ENCODE results near the gene SOS2.

SOS2 gene

DNA sequence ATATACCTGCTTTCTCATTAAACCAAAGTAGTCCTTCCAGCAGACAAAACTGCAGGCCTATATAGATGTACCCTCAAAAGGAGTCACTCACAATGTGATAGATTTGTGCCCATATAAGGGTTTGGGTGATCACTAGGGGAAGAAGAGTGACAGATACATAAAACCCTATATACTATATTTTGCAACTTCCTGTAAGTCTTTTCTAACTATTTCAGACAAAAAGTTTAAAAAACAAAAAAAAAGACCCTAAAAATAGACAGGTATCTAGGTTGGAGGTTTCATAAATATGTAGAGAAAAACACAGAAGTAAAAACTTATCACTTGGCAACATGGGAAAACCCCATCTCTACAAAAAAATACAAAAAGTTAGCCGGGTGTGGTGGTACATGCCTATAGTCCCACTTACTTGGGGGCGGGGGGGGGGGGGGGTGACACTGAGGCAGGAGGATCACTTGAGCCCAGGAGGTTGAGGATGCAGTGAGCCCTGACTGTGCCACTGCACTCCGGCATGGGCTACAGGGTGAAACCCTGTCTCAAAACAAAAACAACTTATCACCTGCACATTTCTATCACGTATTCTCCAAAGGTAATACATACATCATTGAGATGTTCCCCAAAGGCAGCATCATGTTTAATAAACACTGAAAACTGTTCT, 117.9 kb downstream of the SOS2 start:
- no peak for DNase-seq

DNA sequence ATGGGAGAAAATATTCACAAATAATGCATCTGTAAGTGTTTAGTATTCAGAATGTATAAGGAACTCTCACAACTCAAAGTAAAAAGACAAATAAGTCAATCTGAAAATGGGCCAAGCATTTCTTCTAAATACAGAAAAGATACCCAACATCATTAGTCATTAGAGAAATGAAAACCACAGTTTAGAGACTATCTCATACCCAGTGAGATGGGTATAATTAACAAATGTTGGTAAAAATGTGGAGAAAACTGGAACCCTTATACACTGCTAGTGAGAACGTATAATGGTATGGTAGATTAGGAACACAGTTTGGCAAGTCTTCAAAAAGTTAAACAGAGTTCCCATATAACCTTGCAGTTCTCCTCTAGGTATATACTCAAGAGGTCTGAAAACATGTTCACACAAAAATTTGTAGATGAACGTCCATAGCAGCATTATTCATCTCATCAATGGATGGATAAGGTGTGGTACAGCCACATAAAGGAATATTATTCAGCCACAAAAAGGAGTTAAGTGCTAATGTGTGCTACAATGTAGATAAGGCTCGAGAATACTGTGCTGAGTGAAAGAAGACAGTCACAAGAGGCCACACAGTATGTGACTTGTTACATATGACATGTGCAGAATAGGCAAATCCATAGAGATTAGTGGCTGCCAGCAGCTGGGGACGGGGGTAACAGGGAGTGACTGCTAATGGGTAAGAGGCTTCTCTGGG, 120.9 kb downstream of the SOS2 start:
- DNase-seq, result no peak

DNA sequence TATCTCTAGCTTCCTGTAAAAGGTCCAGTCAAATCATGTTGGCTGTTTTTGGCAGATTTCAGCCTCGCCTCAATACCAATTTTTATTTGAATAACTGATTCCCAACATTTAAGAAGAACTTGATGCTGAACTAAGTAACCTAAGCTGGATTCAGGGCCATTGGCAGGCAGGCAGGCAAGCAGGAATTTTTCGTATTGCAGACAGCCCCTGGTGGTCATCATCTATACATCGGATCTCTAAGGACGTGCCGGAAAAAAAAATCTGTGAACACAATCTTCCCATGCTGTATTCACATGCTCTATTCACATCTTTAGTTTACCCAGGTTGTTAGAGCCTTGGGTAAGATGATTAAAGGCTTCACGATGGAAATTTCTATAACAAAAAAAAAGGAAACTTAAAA, 122.0 kb downstream of the SOS2 start:
- DNase-seq, result no peak

DNA sequence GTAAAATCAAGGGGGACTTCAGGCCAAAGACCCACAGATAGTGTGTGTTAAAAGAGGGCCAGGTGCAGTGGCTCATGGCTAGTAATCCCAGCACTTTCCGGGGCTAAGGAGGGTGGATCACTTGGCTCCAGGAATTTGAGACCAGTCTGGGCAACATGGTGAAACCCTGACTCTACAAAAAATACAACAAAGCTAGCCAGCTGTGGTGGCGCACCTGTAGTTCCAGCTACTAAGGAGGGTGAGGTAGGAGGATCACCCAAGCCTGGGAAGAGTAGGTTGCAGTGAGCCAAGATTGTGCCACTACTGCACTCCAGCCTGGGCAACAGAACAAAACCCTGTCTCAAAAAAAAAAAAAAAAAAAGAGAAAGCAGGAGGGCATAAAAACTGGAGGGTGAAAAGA, 123.5 kb downstream of the SOS2 start:
- DNase-seq, result no peak

DNA sequence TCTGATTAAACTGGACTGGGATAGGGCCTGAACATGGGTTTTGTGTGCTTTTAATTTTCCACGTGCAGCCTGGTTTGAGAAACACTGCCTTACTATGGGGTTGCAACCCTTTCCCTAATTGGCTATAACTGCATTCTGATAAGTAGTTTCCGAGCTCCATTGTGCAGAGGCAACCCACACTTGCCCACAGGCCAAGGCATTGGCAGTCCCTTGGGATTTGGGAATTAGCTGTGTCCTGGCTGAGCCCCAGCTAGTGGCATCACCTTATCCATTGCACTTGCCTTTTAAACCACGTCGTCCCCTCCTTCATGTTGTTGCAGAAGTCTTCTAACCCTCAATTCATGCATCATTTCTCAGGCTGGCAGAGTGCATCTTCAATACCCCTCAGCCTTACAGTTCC, 125.2 kb downstream of the SOS2 start:
- DNase-seq, result no peak

DNA sequence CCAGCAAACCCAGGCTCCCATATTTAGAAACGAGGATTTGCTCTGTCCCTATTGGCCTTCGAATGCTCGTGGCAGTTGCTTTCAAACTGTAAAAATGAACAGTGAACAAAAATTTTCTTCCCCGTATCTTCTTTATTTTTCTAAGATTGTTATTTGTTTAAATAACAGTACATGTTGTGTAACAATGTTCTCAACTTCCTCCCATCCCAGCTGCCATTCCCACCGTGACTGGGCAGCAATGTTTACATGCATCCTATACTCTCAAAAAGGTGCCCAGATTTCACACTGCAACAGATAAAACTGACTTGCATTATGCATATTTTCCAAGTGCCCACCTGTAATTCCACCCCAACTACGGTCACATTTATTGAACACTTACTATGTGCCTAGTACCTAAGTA, 127.8 kb downstream of the SOS2 start:
- no peak for DNase-seq

DNA sequence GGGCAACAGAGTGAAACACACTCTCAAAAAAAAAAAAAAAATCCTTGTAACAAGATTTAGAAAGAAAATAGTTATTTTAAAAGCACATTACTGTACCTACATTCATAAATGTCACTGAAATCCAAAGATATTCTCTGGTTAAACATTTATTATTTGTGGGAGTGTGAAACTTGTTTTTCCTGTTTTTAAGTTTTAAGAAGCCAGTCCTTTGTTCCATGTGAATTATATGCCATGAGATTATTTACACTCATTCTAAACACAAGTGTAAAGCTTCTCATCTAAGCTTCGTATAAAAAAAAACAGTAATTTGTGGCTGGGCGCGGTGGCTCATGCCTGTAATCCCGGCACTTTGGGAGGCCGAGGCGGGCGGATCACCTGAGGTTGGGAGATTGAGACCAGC, 130.0 kb downstream of the SOS2 start:
- no peak for DNase-seq

DNA sequence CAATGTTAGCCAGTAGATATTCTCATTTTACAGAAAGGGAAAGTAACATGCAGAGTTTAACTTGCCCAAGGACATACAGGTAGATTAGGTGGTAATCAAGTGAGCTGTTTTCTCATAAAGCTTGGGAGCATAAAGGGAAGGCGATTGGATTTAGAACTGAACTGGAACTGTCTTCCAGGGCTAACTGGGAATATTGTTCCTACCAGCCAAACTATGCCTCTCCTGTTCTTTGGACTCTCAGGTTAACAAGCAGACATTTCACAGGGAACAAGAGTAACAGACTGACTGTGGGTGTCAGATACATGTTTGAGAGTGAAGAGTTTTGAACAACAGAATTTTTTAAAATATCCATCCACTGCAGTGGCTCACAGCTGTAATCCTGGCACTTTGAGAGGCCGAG, 130.6 kb downstream of the SOS2 start:
- DNase-seq, result no peak

DNA sequence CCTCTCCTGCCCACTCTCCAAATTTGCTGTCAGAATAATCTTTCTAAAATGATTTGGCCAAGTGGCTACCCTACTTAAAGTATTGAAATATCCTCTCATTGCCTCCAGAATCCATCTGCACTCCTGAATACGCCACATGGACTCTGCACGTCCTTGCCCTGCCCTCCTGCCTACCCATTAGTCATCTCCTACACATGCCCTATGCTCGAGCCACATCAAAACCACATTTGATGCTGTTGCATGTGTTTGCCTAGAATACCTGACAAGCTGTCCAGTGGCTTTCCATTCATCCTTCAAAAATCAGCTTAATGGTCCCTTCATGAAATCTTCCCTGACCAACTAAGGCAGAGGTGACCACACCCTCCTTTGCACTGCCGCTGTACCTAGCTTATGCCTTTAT, 132.0 kb downstream of the SOS2 start:
- no peak for DNase-seq

DNA sequence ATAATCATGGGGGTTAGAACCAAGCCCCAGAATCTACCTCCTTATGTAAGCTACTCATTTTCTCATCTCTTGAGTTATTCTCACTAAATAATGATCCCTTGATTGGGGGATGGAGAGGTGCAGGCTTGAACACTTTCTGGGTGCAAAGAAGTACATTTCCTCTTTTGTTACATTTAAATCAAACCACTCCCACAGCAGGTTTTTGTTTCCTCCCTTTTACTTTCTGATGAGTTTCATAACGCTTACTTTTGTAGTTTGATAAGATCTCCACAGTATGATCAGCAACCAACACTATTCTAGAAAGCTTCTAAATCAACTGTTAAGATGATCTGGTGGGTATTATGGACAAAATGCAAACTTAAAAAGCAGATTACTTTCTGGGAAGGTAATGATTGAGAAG, 135.5 kb downstream of the SOS2 start:
- DNase-seq, result no peak

DNA sequence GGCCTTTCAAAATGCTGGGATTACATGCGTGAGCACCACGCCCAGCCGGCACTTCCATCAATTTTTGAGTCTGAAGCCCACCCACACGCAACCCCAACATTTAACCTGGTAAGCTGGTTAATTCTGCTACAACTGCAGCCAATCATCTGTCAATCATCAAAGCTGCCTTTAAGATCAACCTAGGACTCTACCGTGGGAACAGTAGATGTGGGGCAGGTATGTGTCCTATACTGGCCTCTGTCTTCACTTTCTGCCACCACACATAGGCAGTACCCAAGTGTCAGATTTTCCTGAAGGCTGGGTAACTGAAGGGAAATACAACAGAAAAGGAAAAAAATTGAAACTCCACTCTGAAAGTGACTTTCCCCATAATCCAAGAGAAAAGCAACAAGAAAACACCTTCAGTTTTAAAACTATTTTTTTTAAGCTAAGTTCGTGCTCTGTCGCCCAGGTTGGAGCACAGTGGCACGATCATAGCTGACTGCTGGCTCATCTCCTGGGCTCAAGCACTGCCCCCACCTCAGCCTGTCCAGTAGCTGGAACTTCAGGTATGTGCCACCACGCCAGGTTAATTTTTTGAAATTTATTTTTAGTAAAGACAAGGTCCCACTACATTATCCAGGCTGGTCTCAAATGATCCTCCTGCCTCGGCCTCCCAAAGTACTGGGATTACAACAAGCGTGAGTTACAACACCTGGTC, 137.2 kb downstream of the SOS2 start:
- DNase-seq, result no peak

DNA sequence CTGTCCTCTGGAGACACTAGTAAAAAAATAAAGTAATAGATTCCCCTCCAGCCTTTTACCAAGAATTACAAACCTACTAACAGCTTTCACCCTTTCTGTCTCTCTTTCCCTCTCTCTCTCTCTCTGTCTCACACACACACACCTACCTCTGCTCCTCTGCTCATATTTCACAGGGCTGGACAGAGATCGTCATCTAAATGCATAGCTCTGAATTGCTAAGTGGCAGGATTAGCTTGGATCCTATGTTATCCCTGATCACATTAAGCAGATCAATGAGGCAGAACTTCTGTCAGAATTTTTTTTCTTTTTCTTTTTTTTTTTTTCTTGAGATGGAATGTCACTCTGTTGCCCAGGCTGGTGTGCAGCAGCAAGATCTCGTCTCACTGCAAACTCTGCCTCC, 137.9 kb downstream of the SOS2 start:
- no peak for DNase-seq

DNA sequence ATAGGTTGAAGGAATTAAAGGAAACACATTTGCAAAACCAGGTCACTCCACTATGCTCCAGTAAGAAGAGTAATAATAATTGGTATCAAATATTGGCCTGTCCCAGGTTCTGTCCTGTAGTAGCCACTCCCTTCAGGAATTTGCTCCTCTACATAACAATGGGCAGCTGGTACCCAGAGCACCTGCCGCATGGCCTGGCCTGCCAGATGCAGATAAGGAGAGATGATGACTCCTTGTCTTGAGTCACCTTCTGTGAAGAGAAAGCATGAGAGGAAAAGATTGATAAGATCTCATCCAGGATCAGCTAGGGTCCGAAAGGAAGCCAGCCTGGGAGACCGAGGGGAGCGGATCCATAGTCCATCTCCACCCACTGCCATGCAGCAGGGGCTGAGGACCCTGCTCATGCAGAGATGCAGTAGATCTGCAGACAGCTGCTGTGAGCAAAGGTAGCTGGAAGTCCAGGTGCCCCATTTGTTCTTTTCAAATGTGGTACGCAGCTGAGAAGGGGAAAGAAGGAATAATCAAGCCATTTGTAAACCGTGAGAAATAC, 139.3 kb downstream of the SOS2 start:
- no peak for DNase-seq

DNA sequence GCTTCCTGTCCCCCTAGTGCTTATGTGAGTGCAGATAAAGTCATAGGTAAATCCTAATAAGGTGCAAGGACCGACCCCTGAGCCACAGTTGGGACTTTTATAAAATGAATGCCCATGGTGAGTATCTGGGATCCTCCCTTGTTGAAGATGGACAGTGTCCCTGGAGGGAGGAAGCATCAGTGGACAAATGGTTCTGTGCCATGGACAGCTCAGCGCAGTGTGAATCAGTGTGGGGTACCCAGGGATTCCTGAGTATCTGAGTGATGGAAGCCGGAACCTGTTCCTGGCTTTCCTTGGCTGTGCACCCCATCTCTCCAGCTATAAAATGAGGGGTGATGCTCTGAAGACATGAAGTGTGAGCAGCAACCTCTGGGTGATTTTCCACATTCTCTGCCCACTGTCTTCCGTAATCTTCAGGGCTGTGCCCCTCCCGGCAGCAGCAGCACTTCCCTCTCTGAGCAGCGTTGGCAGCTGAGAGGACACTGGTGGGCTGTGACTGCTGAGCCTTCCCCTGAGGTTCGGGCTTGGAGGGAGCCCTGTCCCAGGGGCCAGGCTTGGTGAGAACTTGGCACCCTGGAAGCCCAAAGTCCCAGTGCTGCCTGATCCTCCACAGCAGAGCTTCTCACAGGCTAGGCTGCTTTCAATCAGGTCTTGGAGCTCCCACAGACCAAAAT, 140.0 kb downstream of the SOS2 start:
- no peak for DNase-seq

DNA sequence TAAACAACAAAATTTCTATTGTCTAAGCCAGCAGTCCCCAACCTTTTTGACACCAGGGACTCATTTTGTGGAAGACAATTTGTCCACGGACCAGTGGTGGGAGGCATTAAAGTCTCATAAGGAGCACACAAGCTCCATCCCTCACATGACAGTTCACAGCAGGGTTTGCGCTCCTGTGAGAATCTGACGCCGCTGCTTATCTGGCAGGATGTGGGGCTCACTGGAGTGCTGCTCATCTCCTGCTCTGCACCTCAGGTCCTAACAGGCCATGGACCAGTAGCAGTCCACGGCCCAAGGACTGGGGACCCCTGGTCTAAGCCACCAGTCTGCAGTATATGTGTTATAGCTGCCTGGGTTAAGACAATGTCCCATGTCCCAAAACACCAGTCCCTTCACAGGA, 142.2 kb downstream of the SOS2 start:
- peak in 1 of 4 experiments; percentile 12 for DNase-seq

DNA sequence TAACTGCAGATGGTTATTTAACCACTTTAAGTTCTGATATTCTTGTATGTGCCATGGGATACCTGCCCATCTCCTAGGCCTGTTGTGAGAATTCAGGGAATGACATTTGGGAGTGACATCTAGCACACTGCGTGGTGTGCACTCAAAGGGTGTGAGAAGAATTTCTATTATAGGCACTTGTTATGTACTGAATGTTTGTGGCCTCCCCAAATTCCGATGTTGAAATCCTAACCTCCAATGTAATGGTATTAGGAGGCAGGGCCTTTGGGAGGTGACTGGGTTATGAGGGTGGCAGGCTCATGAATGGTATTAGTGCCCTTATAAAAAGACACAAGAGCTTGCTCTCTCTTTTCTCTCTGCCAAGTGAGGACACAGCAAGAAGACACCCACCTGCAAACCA, 142.6 kb downstream of the SOS2 start:
- no peak for DNase-seq

DNA sequence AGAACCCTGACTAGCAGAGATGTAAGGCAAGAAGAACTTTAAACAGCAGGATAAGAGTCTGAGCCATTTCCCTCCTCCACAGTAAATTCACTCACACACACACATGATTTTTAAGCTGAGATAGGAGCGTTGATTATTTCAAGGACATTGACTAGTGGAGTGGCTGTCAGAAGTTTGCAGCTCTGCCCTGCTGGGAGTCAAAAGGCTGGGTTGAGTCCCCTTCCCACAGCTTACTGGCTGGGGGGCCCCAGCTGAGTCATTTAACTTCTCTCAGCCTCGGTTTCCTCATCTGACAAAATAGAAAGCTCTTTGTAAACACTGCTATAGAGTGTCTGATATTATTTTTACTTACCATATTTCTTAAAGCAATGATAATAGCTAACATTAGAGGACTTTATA, 143.3 kb downstream of the SOS2 start:
- DNase-seq, result no peak

DNA sequence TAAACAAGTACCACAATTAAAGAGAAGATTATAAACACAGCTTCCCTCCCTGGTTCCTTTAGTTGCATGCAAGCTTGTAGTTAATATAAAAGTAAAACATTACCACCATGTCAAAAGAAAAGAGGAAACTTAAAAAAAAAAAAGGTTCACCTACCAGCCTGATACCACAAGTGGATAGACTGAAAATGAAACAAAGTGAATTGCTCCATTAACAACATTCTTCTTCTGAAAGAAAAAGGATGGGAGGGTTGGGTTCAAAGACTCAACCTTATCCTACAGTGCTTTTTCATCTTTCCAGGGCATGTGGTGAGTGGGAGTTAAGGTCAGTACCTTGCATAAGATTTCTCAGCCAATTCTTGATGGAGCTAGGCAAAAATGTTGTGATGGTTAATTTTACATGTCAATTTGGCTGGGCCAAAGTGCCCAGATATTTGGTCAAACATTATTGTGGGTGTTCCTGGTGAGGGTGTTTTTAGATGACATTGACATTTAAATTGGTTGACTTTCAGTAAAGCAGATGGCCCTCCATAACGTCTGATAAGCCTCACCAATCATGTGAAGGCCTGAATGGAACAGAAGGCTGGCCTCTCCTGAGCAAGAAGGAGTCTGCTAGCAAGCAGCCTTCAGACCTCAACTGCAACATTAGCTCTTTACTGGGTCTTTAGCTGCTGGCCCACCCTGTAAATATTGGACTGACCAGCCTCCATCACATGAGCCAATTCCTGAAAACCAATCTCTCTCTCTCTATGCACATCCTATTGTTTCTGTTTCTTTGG, 143.8 kb downstream of the SOS2 start:
- no peak for DNase-seq

DNA sequence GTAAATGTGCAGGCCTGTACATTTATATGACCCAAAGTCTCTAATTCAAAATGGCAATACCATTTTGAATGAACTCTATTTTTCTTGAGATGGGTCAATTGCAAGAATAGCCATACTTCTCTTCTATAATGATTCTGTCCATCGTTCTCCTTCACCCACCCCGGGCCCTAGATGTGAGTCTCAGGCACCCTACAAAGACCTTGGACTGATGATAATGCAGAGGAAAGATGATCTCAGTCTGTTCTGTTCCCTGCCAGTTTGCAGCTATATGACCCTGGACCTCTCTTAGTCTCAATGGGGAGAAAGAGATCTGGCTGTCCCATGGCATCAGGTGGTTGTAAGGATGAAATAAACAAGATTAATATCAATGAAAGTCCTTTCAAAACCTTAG, 145.1 kb downstream of the SOS2 start:
- DNase-seq, result no peak

DNA sequence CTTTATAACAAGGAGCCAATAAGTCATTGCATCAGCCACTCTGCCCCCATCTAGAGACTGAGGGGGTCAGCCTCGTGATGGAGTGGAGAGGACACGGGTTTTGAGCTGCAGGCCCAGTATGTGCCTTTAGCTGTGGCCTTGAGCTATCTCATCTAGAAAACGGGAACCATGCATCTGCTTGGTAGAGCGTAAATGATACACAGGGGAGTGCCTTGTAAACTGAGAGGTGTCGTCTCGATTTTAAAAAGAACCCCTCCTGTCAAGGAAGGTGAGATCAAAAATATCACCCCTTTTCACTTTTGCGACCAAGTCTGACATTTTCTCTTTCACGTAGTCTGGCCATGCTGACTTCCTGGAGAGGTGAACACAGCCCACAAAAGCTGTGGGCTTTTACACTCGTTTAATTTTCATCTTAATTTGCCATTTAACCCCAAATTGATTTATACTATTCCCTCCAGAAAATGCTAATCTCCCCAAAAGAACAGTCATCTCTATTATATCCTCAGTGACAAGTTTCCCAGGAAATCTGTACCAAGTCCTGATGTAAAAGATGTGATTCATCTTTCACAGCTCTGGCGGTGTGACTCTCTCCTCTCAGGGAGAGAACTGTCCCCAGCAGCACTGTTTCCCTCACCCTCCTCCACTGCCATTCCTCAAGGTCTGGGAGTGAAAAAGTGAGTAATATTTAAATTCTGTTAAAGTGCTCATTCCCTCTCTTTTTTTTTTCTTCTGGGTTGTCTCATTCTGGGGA, 145.6 kb downstream of the SOS2 start:
- no peak for DNase-seq

DNA sequence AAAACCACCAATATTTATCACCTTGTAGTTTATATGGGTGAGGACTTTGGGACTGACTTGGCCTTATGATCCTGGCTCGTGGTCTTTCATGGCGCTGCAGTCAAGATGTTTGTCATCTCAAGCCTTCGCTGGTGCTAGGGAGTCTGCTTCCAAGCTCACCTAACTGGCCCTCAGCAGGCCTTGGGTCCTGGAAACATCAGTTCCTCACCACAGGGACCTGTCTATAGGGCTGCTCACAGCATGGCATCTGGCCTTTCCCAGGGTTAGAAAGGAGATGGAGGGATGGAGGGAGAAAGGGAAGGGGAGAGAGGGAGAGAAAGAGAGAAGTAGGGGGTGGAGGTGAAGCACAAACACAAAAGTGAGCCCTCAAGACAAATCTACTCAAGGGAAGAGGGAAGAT, 146.7 kb downstream of the SOS2 start:
- no peak for DNase-seq
